ENCODE results near the gene CLDN15. TPM values are rescaled to one million over a fixed set of nuclear protein-coding genes. Genes with fewer than 3 reads are reported as not detected.
"Not testable (repeated sequence)": the region's sequence is repeated elsewhere in the genome, so short reads cannot be mapped to it uniquely, and the experiment has no call there.

CLDN15 gene
- total RNA-seq, 4 donors from 2014 or later = 9.5 to 21.2 (median 13.0) TPM

- 90 to 92% methylated on average over 5 of the region's 5 CpGs for WGBS, 2 donors
- no peak for DNase-seq (ENCODE audit: low spot score in 2 of 2)
- intact Hi-C loops (cut with DNase I; ENCODE audit: low total_unique reads) = no loop called here
- no peak for TF ChIP-seq POLR2A (IDR thresholded peaks at IDR 0.05)
- no peak for TF ChIP-seq CTCF (IDR thresholded peaks at IDR 0.05)
- no peak overlapping the region for H3K4me3 ChIP-seq (ENCODE audit: low read depth, poor library complexity, severe bottlenecking)
These were observed 35.0 kb downstream of the CLDN15 start for GRCh38 chr7:101202603-101202918.

GRCh38 chr7:101201695-101202602 is 35.7 kb downstream of the CLDN15 start:
- WGBS, 2 donors = 9 to 11% methylated on average over 46 to 65 of the region's 75 CpGs
- H3K4me3 ChIP-seq (ENCODE audit: low read depth, poor library complexity, severe bottlenecking) = no peak overlapping the region
- TF ChIP-seq CTCF (IDR thresholded peaks at IDR 0.05) (no peak), POLR2A (IDR thresholded peaks at IDR 0.05) (no peak)
- intact Hi-C loops (cut with DNase I; ENCODE audit: low total_unique reads) = no loop called here
- no peak for DNase-seq (ENCODE audit: low spot score in 2 of 2)

GRCh38 chr7:101200862-101201599 is 36.6 kb downstream of the CLDN15 start, which contains the start of gene MOGAT3:
MOGAT3 (minus strand) TSS chr7:101201036; CDS start chr7:101200854, 182 bp downstream.
- WGBS, 2 donors = 35 to 41% methylated on average over 21 of the region's 21 CpGs
- H3K4me3 ChIP-seq (ENCODE audit: low read depth, poor library complexity, severe bottlenecking) = no peak within 1 kb of the TSS
- DNase-seq (ENCODE audit: low spot score in 2 of 2) = no peak
- TF ChIP-seq CTCF (IDR thresholded peaks at IDR 0.05) (peak in 1 of 3 donors; percentile 17), POLR2A (IDR thresholded peaks at IDR 0.05) (no peak)
- intact Hi-C loops (cut with DNase I; ENCODE audit: low total_unique reads) = no loop called here

GRCh38 chr7:101200504-101200861 is 37.1 kb downstream of the CLDN15 start:
- no peak for DNase-seq (ENCODE audit: low spot score in 2 of 2)
- H3K4me3 ChIP-seq (ENCODE audit: low read depth, poor library complexity, severe bottlenecking) = no peak overlapping the region
- WGBS, 2 donors = 80% methylated on average over 2 of the region's 2 CpGs
- TF ChIP-seq CTCF (IDR thresholded peaks at IDR 0.05) = no peak
- intact Hi-C loops (cut with DNase I; ENCODE audit: low total_unique reads) = no loop called here

- DNase-seq (ENCODE audit: low spot score in 2 of 2); intact Hi-C loops (cut with DNase I; ENCODE audit: low total_unique reads); H3K4me3 ChIP-seq (ENCODE audit: low read depth, poor library complexity, severe bottlenecking): not testable (repeated sequence)
- 92 to 94% methylated on average over 10 of the region's 10 CpGs for WGBS, 2 donors
These were observed 38.1 kb downstream of the CLDN15 start for GRCh38 chr7:101199522-101199921.

GRCh38 chr7:101198476-101198875 is 39.1 kb downstream of the CLDN15 start:
- TF ChIP-seq POLR2A (IDR thresholded peaks at IDR 0.05) (no peak), CTCF (IDR thresholded peaks at IDR 0.05) (no peak)
- no peak for DNase-seq (ENCODE audit: low spot score in 2 of 2)
- intact Hi-C loops (cut with DNase I; ENCODE audit: low total_unique reads) = no loop called here
- 68 to 72% methylated on average over 14 of the region's 14 CpGs for WGBS, 2 donors
- no peak overlapping the region for H3K4me3 ChIP-seq (ENCODE audit: low read depth, poor library complexity, severe bottlenecking)
